OCI-LY7 (cell line): ENCODE results near the gene C12orf76.

Experiments
- CTCF ChIP-seq: fragments of 200-600 bp; sonication (generic); conservative IDR thresholded peaks from 2 replicates; pipeline ENCODE4 v1.5.1; 2014; ENCODE audit warnings: mild to moderate bottlenecking, antibody characterized with exemption, low read length, moderate library complexity, mixed read lengths
- EZH2phosphoT487 ChIP-seq: fragments of 200-600 bp; sonication (generic); IDR thresholded peaks from 2 replicates; pipeline ENCODE4 v1.6.1; 2018; ENCODE audit warnings: low read depth, borderline replicate concordance, mild to moderate bottlenecking, mixed run types, antibody characterized with exemption, low read length, moderate library complexity, mixed read lengths

GRCh38 chr12:110084314-110085015 lies 36.1 kb upstream of the C12orf76 start:
- TF ChIP-seq CTCF (no peak), EZH2phosphoT487 (no peak)
